AG20443 (cell line): ENCODE data around the gene DMD.
"Not testable (repeated sequence)": the region's sequence is repeated elsewhere in the genome, so short reads cannot be mapped to it uniquely, and the experiment has no call there.

Source experiments
- DNase-seq: peaks from one replicate; pipeline ENCODE4 v3.0.0; 2012; ENCODE audit warnings: low spot score, mixed read lengths

Gene DMD

DNA sequence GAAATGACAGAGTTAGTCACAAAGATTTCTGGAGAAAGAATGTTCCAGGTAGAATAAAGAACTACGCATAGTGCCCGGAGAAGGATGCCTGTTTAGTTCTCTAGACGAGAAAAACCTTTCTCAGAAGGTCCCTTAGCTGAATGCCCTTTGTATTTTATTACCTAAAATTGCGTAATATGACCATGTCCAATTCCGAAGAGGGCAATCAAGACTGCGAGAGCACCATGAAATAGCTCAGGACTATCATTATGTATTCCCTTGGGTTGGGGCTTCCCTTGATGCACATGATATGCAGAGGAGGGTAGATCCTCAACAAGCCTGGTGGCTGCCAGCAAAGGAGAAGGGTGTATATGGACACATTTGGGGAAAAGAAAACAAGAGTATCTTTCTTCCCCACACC lies 1781.4 kb downstream of the DMD start:
- DNase-seq: no peak

GRCh38 chrX:31423609-31424189 lies 1787.7 kb downstream of the DMD start:
- DNase-seq: peak; percentile 36

DNA sequence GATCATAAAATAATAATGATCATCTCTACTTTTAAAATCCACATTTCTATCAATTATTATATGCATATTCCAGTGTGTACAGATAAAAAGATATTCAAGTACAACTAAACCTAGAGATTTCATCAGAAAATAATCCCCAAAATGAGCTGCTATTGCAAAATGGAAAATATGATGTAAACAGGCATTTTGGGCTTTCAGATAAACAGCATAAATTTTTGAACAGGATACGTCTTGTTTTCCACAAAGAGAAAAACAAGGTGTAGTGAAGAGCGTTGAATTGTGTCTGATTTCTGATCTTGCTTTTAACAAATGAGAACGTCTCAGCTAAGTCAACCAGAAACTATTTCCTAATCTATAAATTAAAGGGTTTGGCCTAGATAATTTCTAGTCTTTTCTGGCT lies 1789.9 kb downstream of the DMD start:
- no peak for DNase-seq

DNA sequence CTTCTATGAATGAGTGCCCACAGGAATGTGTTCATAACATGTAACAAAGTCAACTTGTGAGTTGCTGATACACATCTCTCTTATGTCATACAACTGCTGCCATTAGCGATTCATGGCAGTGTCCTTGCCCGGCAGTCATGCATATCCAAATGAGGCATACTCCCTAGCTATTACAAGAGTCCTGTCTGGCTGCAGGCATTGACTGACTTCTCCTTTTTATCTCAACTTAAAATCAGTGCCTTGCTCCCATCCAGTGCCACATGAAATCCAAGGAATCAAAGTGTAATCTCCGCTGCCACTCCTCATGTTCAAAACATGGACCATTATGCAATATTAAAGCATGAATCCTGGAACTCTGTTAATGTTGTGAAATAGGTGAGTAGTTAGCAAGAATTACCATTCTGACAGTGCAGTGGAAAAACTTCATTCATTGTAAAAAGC lies 1790.6 kb downstream of the DMD start:
- DNase-seq: no peak

DNA sequence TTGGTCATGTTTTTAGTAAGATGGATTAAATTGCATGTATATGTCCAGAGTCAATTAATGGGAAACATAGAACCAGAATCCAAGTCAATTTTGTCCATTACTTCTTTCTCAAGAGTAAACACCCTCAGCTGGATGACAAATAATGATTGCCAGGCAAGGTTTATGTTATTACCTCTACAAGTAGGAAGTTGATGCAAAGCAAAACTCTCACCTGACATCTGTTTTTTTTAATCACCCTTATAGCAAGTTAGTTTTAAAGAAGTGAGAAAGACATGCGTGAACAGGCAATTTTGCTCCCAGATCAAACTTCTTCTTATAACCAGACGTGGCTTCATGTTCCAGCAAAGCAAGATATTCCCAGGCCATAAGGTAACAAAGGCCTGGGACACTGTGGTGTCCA lies 1791.0 kb downstream of the DMD start:
- DNase-seq: no peak

- DNase-seq: peak; percentile 53
Measured at GRCh38 chrX:31397119-31397518, 1814.2 kb downstream of the DMD start.

DNA sequence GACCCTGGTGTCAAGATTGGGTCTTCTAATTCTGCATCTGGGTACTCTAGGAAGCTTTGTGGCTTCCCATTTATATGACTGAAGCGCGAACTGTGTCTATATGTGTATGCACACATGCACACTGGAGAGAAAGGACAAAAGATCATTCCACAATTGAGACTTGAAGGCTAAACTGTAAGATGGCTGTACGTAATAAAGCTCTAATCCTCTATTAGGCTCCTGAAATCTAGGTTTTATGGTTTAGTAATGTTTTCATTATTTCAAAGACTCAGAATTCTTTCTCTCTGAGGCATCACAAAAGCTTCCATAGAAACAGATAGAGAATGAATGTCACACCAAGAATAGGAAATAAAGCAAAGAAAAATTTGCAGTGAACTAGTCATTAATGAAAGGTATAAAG lies 1818.8 kb downstream of the DMD start:
- DNase-seq: peak; percentile 6

DNA sequence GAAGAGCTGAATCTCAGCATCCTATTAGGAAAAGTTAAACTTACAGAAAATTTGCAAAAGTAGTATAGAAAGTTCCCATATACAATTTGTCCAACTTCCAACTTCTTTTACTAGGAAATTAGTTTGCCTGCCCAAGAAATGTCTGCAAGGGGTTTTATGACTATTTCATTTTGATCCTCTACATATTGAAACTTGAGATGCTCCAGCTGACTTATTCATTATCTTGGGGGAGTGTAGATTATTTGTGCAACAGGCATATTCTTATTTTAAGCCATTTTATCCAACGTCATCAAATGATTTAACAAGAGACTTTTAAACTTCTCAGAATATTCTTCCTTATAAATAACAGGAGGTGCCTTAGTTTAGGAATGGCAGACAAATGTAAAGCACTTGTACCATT lies 1822.4 kb downstream of the DMD start:
- no peak for DNase-seq

DNA sequence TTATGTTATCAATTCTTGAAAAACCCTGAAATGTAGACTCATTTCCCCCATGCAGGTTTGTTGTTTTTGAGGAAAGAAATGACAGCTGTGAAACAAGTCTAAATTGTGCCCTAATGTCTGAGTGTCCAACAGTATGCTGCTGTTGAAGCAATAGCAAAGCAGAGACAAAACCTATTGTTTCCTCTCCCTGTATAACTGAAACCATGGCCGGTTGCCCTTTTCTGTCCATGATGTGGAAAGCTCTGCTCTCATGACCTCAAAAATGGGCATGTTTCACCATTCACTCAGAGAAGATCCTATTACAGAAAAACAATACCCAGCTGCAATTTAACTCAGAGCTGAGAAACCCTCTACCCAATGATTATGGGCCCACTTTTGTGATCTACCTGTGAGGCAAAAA lies 1826.9 kb downstream of the DMD start:
- no peak for DNase-seq

- DNase-seq: no peak
Measured at GRCh38 chrX:31383991-31384390, 1827.4 kb downstream of the DMD start.

- DNase-seq: not testable (repeated sequence)
Measured at GRCh38 chrX:31378973-31379372, 1832.4 kb downstream of the DMD start.

DNA sequence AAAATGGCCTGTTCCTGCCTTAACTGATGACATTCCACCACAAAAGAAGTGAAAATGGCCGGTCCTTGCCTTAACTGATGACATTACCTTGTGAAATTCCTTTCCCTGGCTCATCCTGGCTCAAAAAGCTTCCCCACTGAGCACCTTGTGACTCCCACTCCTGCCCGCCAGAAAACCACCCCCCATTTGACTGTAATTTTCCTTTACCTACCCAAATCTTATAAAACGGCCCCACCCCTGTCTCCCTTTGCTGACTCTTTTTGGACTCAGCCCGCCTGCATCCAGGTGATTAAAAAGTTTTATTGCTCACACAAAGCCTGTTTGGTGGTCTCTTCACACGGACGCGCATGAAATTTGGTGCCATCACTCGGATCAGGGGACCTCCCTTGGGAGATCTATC lies 1833.5 kb downstream of the DMD start:
- DNase-seq: not testable (repeated sequence)

GRCh38 chrX:31376408-31377022 lies 1834.8 kb downstream of the DMD start:
- peak; percentile 7 for DNase-seq

DNA sequence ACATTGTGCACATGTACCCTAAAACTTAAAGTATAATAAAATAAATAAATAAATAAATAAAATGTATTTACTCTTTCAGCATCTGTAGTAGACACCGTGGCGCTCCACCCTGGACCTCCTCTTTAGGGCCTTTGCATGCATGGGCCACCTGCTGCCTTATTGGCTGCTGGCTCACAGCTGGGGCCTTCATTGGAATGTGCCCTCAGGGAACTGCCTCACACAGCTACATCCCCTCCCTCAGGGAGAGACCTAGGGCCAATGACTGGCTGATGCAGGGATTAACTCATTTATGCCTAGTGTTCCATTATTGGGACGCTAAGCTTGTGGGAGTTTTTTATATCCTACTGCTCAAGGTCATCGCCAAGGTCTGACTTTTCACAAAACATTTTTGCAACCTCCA lies 1836.6 kb downstream of the DMD start:
- DNase-seq: no peak

- DNase-seq: no peak
Measured at GRCh38 chrX:31371956-31372355, 1839.4 kb downstream of the DMD start.

GRCh38 chrX:31367816-31368215 lies 1843.5 kb downstream of the DMD start:
- no peak for DNase-seq

DNA sequence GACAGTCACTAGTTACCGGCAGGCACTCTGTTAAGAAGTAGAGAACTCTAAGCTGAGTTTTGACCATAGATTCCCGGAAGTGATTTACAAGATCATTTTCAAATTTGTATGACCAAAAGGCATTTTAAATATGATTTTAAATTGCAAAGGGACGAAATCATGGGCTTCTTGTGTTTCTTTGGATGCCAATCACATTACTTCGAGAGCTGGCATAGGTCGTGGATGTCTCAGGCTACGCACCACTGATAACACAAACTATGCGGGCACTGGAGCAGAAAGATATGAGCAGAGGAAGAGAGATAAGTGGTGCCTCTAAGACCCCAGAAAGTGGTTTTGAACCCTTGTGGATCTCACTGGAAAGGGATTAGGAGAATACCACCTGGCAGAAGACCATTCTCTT lies 1845.3 kb downstream of the DMD start:
- no peak for DNase-seq

DNA sequence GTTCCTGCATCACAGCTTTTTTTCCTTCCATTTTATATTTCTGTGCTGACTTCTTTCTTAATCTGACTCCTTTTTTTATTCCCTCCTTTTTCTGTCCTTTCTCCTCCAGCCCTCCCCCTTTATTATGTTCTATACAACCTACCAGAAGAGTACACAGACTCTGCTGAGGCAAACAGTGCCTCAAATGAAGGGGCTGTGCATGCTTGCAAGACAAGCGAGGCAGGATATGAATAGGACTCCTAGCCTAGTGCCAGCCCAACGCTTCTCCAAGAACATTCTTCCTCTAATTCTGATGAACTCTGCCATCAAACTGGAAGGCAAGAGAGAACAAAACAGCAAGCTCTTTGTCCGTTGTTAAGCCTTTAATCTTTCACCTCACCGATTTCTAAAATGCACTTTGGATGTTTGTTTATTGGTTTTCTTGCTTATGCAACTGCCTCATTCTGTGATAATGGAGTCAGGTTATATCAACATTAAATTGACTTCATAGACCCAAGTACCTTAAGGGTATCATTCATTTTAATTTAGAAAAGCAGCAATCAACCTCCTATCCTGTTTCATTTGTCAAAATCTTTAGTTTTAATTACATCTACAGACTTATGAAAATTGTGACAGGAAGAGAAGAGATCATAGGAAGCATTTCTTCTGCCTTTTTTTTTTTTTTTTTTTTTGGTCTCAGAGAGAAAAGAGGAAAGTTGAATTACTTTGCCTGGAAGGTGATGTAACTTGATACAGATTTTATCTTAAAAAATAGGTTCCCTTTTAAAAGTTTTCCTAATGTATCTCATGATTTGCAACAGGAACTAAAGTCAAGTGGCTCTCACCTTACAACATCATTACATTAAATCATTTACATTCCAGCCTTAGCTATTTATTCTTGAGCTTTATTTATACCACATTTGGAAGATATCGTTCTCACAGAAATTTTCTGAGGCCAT lies 1854.8 kb downstream of the DMD start:
- DNase-seq: no peak

- DNase-seq: no peak
Measured at GRCh38 chrX:31355206-31355955, 1856.0 kb downstream of the DMD start.

DNA sequence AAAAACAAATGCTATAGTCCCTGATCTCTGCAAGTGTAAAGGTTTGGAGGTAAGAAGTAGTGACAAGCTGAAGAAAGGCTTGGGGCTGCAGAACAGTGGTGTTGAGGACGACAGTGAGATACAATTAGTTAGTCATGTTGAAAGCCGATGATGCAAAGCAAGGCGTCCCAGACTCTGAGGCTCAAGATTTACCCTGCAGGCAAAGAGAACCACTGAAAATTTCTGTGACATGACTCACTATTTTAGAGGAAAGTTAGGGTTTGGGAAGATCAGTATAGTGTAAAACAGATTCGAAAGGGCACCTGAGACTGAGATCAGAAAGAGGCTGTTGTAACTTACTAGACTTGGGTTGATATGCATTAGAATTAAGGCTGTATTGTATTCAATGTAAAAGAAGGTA lies 1858.3 kb downstream of the DMD start:
- DNase-seq: peak; percentile 63

- DNase-seq: no peak
Measured at GRCh38 chrX:31350808-31351074, 1860.6 kb downstream of the DMD start.

GRCh38 chrX:31349515-31349914 lies 1861.8 kb downstream of the DMD start:
- no peak for DNase-seq

GRCh38 chrX:31340587-31340986 lies 1870.8 kb downstream of the DMD start:
- DNase-seq: no peak
